HS-27A (cell line): Measurements from ENCODE around the gene NRDC.
"Not testable (repeated sequence)": the region's sequence is repeated elsewhere in the genome, so short reads cannot be mapped to it uniquely, and the experiment has no call there.

Experiments
- DNase-seq: peaks from one replicate; pipeline ENCODE4 v3.0.0-alpha.2; 2012; ENCODE audit warnings: low read depth, missing footprints

NRDC gene

GRCh38 chr1:51897699-51898031 is 19.1 kb upstream of the NRDC start:
- DNase-seq = peak; percentile 97

GRCh38 chr1:51894748-51895147 is 16.2 kb upstream of the NRDC start:
- not testable (repeated sequence) for DNase-seq

- no peak for DNase-seq
These were observed 265 bp downstream of the NRDC start for GRCh38 chr1:51878308-51878615.

GRCh38 chr1:51877434-51878307 is 856 bp downstream of the NRDC start:
- peak; percentile 22 for DNase-seq

GRCh38 chr1:51875836-51876235 is 2.7 kb downstream of the NRDC start:
- DNase-seq = no peak

- DNase-seq = no peak
These were observed 3.2 kb downstream of the NRDC start for GRCh38 chr1:51875291-51875772.

- not testable (repeated sequence) for DNase-seq
These were observed 5.3 kb downstream of the NRDC start for GRCh38 chr1:51873270-51873669.

GRCh38 chr1:51871351-51871975 is 7.1 kb downstream of the NRDC start:
- no peak for DNase-seq

GRCh38 chr1:51870603-51871350 is 7.8 kb downstream of the NRDC start:
- no peak for DNase-seq

- DNase-seq = no peak
These were observed 10.9 kb downstream of the NRDC start for GRCh38 chr1:51867479-51868232.

- no peak for DNase-seq
These were observed 15.1 kb downstream of the NRDC start for GRCh38 chr1:51863384-51863783.

GRCh38 chr1:51861669-51862068 is 16.9 kb downstream of the NRDC start:
- no peak for DNase-seq

GRCh38 chr1:51859735-51860134 is 18.8 kb downstream of the NRDC start:
- no peak for DNase-seq

- DNase-seq = no peak
These were observed 19.2 kb downstream of the NRDC start for GRCh38 chr1:51859333-51859732.

GRCh38 chr1:51858892-51859291 is 19.6 kb downstream of the NRDC start:
- no peak for DNase-seq

GRCh38 chr1:51856745-51857144 is 21.8 kb downstream of the NRDC start:
- DNase-seq = no peak

GRCh38 chr1:51855624-51856023 is 22.9 kb downstream of the NRDC start:
- DNase-seq = no peak

GRCh38 chr1:51853360-51853759 is 25.2 kb downstream of the NRDC start:
- DNase-seq = no peak

- no peak for DNase-seq
These were observed 26.6 kb downstream of the NRDC start for GRCh38 chr1:51851882-51852396.

- no peak for DNase-seq
These were observed 27.9 kb downstream of the NRDC start for GRCh38 chr1:51850420-51851223.

GRCh38 chr1:51847294-51847920 is 31.1 kb downstream of the NRDC start:
- DNase-seq = no peak
